GM12891 (cell line): ENCODE data around the gene PCDHB16.
"Not testable (repeated sequence)": the region's sequence is repeated elsewhere in the genome, so short reads cannot be mapped to it uniquely, and the experiment has no call there.

Source experiments
- PAX5 ChIP-seq: IDR thresholded peaks from 2 replicates; pipeline ENCODE4 v1.6.1; 2011; ENCODE audit warnings: low read length, moderate library complexity, mild to moderate bottlenecking; ENCODE audit not compliant: insufficient read depth, severe bottlenecking
- POLR2A ChIP-seq: IDR thresholded peaks from 2 replicates; pipeline ENCODE4 v1.6.1; 2011; ENCODE audit warnings: low read depth, low read length, control low read depth
- POLR2AphosphoS5 ChIP-seq: IDR thresholded peaks from 2 replicates; pipeline ENCODE4 v1.6.1; 2011; ENCODE audit warnings: low read depth, low read length, control low read depth
- POU2F2 ChIP-seq: IDR thresholded peaks from 2 replicates; pipeline ENCODE4 v1.6.1; 2011; ENCODE audit warnings: low read depth, mild to moderate bottlenecking, control low read depth, low read length, moderate library complexity
- SPI1 ChIP-seq: IDR thresholded peaks from 2 replicates; pipeline ENCODE4 v1.6.1; 2011; ENCODE audit warnings: low read depth, low read length, control low read depth
- TAF1 ChIP-seq: IDR thresholded peaks from 2 replicates; pipeline ENCODE4 v1.6.1; 2011; ENCODE audit warnings: low read depth, low read length, control low read depth

- not testable (repeated sequence) for TF ChIP-seq POLR2A, POLR2AphosphoS5, TAF1, SPI1, PAX5, POU2F2
Observed at GRCh38 chr5:141189131-141189530, 6.9 kb downstream of the PCDHB16 start.
